ENCODE measurements around the gene ARHGAP18. TPM values are rescaled to one million over a fixed set of nuclear protein-coding genes. Genes with fewer than 3 reads are reported as not detected.

Gene ARHGAP18
- total and polyA plus RNA-seq, 7 donors = 1.6 to 6.8 (median 5.5) TPM

DNA sequence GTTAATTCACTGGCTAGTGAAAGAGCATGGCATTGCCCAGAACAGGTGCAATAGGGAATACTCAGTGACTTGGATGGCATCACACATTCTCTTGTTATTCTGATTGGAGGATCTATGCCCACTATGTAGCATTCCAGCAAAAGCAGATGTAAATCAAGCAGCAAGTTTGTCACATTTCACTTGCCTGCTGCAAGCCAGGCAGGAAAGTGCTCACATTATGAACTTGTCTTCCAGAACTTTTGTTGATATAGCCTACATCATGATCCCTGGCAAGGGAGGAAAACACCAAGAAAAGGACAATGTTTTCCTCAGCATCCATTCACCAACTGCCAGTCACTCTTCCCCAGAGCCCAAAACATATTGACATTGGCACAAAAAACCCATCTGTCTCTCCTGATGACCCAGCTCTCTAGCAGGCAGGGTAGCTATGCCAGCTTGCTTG is 77.8 kb downstream of the ARHGAP18 start:
- Histone ChIP-seq H3K27ac (peak overlapping the region; percentile 32), H3K9me3 (no peaks in the 10 kb centered on the region), H3K4me3 (no peak overlapping the region), H3K27me3 (ENCODE audit: insufficient read depth in 3 of 3, low read length in 2 of 3) (no peaks in the 10 kb centered on the region), H3K36me3 (ENCODE audit: insufficient read depth in 1 of 2, low read depth in 1 of 2) (peaks cover 0 to 25% of the 10 kb centered on the region in 2 donors), H3K4me1 (peaks cover 26% of the 10 kb centered on the region)
- TF ChIP-seq, protein P1, sequence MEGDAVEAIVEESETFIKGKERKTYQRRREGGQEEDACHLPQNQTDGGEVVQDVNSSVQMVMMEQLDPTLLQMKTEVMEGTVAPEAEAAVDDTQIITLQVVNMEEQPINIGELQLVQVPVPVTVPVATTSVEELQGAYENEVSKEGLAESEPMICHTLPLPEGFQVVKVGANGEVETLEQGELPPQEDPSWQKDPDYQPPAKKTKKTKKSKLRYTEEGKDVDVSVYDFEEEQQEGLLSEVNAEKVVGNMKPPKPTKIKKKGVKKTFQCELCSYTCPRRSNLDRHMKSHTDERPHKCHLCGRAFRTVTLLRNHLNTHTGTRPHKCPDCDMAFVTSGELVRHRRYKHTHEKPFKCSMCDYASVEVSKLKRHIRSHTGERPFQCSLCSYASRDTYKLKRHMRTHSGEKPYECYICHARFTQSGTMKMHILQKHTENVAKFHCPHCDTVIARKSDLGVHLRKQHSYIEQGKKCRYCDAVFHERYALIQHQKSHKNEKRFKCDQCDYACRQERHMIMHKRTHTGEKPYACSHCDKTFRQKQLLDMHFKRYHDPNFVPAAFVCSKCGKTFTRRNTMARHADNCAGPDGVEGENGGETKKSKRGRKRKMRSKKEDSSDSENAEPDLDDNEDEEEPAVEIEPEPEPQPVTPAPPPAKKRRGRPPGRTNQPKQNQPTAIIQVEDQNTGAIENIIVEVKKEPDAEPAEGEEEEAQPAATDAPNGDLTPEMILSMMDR (IDR thresholded peaks at IDR 0.05) = no peak
- ATAC-seq (peak; percentile 58 to 74 (median 70)), DNase-seq (no peak)
- intact Hi-C loops (cut with DNase I) = no loop called here

GRCh38 chr6:129631070-129631469 is 78.9 kb downstream of the ARHGAP18 start:
- TF ChIP-seq, protein P1 (IDR thresholded peaks at IDR 0.05) = no peak
- Histone ChIP-seq H3K36me3 (ENCODE audit: insufficient read depth in 1 of 2, low read depth in 1 of 2) (peaks cover 0 to 22% of the 10 kb centered on the region in 2 donors), H3K27ac (no peak overlapping the region), H3K4me1 (peaks cover 26% of the 10 kb centered on the region), H3K9me3 (no peaks in the 10 kb centered on the region), H3K4me3 (no peak overlapping the region), H3K27me3 (ENCODE audit: insufficient read depth in 3 of 3, low read length in 2 of 3) (no peaks in the 10 kb centered on the region)
- WGBS, 3 donors = 70 to 82% (median 78%) methylated on average over 3 of the region's 3 CpGs
- DNase-seq (no peak), ATAC-seq (no peak)
- intact Hi-C loops (cut with DNase I) = no loop called here

- Histone ChIP-seq H3K4me1 (peaks cover 26% of the 10 kb centered on the region), H3K36me3 (ENCODE audit: insufficient read depth in 1 of 2, low read depth in 1 of 2) (peaks cover 0 to 21% of the 10 kb centered on the region in 2 donors), H3K4me3 (no peak overlapping the region), H3K27ac (no peak overlapping the region), H3K9me3 (no peaks in the 10 kb centered on the region), H3K27me3 (ENCODE audit: insufficient read depth in 3 of 3, low read length in 2 of 3) (no peaks in the 10 kb centered on the region)
- WGBS, 3 donors = 22 to 53% (median 39%) methylated on average over 1 of the region's 1 CpG
- TF ChIP-seq, protein P1 (IDR thresholded peaks at IDR 0.05) = no peak
- intact Hi-C loops (cut with DNase I) = no loop called here
- ATAC-seq (no peak), DNase-seq (no peak)
Observed at GRCh38 chr6:129630596-129630995, 79.4 kb downstream of the ARHGAP18 start.

DNA sequence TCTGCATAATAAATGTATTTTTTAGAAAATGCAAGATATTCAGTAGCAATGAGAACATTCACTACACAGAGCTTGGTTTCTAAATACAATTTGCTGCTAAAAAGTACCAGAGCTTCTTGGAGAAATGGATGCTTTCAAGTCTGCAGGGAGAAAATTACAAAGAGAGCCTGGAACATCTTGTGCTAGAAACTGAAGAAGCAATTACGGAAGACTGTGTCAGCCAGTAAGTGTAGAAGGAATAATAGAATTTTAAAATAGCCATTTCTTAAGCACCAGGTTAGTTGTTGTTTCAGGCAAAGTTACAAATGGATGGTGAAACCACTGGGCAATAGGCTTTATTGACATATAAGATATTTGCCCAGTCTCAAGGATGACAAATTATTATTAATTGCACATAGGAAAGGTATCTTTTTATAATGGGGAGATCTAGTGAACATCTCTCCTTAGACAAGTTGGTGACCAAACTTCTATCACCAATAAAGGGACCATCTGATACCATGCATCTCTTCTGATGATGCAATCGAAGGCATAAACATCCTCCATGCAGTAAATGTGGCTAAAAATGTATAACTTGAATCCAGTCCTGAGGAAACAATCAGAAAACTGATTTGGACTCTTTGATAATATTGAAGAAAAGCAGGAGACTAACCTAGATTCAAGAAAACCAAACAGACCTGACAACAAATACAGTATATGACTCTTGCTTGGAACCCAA is 81.7 kb downstream of the ARHGAP18 start:
- Histone ChIP-seq H3K27me3 (ENCODE audit: insufficient read depth in 3 of 3, low read length in 2 of 3) (no peaks in the 10 kb centered on the region), H3K36me3 (ENCODE audit: insufficient read depth in 1 of 2, low read depth in 1 of 2) (peaks cover 0 to 16% of the 10 kb centered on the region in 2 donors), H3K4me1 (peaks cover 20% of the 10 kb centered on the region), H3K4me3 (no peak overlapping the region), H3K9me3 (no peaks in the 10 kb centered on the region), H3K27ac (no peak overlapping the region)
- ATAC-seq (peak in 1 of 4 donors; percentile 44), DNase-seq (no peak)
- intact Hi-C loops (cut with DNase I) = loop anchor here in 1 of 2 donors (5.0 kb wide), 1 partner anchor 84 kb away; the partner anchor contains the start of gene ARHGAP18
- 75 to 94% (median 91%) methylated on average over 2 of the region's 2 CpGs for WGBS, 3 donors
- TF ChIP-seq, protein P1 (IDR thresholded peaks at IDR 0.05) = no peak

Measured in psoas muscle (tissue), 8 donors.